Fibroblast of skin of left quadriceps (primary cell): ENCODE results near the gene ZNF839.
"Not testable (repeated sequence)": the region's sequence is repeated elsewhere in the genome, so short reads cannot be mapped to it uniquely, and the experiment has no call there.

Experiments used
- DNase-seq, 2 experiments: peaks; one replicate each; pipeline ENCODE4 v3.0.0-alpha.2; 2013; ENCODE audit warnings: low read depth in 2 of 2

Gene ZNF839

GRCh38 chr14:102314242-102315011 lies 5.1 kb upstream of the ZNF839 start:
- DNase-seq: peak; percentile 34 to 42

- DNase-seq: no peak
Observed at GRCh38 chr14:102315121-102315520, 4.4 kb upstream of the ZNF839 start.

GRCh38 chr14:102316338-102316742 lies 3.2 kb upstream of the ZNF839 start:
- peak; percentile 54 to 58 for DNase-seq

GRCh38 chr14:102316743-102317563 lies 2.6 kb upstream of the ZNF839 start:
- peak; percentile 79 to 82 for DNase-seq

- DNase-seq: no peak
Observed at GRCh38 chr14:102317564-102318248, 1.8 kb upstream of the ZNF839 start.

- no peak for DNase-seq
Observed at GRCh38 chr14:102318781-102319276, 717 bp upstream of the ZNF839 start.

- no peak for DNase-seq
Observed at GRCh38 chr14:102320033-102320660, 601 bp downstream of the ZNF839 start.

- no peak for DNase-seq
Observed at GRCh38 chr14:102320671-102321455, 1.3 kb downstream of the ZNF839 start.

- DNase-seq: no peak
Observed at GRCh38 chr14:102321456-102322422, 2.2 kb downstream of the ZNF839 start.

GRCh38 chr14:102323102-102323501 lies 3.6 kb downstream of the ZNF839 start:
- DNase-seq: peak; percentile 58 to 63

GRCh38 chr14:102325791-102326345 lies 6.3 kb downstream of the ZNF839 start:
- DNase-seq: no peak

GRCh38 chr14:102326583-102326982 lies 7.0 kb downstream of the ZNF839 start:
- DNase-seq: no peak

GRCh38 chr14:102329381-102329780 lies 9.8 kb downstream of the ZNF839 start:
- not testable (repeated sequence) for DNase-seq

- no peak for DNase-seq
Observed at GRCh38 chr14:102330806-102331205, 11.3 kb downstream of the ZNF839 start.

- DNase-seq: no peak
Observed at GRCh38 chr14:102333390-102333789, 13.8 kb downstream of the ZNF839 start.

- DNase-seq: no peak
Observed at GRCh38 chr14:102333795-102334705, 14.5 kb downstream of the ZNF839 start.

- no peak for DNase-seq
Observed at GRCh38 chr14:102335163-102335562, 15.6 kb downstream of the ZNF839 start.

- no peak for DNase-seq
Observed at GRCh38 chr14:102338724-102339123, 19.2 kb downstream of the ZNF839 start.
